GM18507 (cell line): Measurements from ENCODE around the gene RTBDN.
"Not testable (repeated sequence)": the region's sequence is repeated elsewhere in the genome, so short reads cannot be mapped to it uniquely, and the experiment has no call there.

Experiments
- DNase-seq: peaks from one replicate; pipeline ENCODE4 v3.0.0; 2011; ENCODE audit warnings: low read depth; ENCODE audit not compliant: insufficient read length; ENCODE audit errors: extremely low spot score
- FAIRE-seq: peaks from 2 replicates; lab custom pipeline; 2011; peaks lifted over from hg19 to GRCh38; lab: Jason Lieb, UNC

RTBDN gene

DNA sequence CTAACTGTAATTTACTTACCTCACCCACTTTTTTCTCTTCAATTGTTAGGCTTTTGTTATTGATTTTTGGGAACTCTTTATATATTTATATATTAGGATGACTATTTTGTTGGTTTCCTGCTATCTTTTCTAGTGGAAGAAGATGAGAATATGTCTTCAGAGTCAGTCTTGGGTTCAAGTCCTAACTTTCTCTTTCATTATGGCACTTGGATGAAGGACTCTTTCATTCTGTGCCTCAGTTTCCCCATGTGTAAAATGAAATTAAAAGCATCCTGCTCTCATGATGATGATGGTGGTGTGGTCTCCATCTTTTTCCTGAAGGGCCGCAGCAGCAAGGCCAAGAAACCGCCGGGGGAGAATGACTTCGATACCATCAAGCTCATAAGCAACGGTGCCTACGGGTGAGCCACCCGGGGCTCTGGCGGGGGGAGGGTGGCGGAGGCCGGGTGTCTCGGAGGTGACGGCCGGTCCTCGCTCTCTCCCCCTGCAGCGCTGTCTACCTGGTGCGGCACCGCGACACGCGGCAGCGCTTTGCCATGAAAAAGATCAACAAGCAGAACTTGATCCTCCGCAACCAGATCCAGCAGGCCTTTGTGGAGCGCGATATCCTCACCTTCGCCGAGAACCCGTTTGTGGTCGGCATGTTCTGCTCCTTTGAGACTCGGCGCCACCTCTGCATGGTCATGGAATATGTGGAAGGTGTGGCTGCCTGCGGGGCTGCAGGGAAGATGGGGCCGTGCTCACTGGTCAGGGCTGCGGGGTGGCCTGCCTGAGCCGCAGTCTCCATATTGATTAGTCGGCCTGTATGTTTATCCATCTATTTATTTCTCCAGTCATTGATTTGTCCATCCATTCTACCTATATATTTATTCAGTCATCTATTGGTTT is 23.9 kb upstream of the RTBDN start:
- FAIRE-seq: no peak
- no peak for DNase-seq

GRCh38 chr19:12856653-12857052 is 22.3 kb upstream of the RTBDN start:
- no peak for FAIRE-seq
- no peak for DNase-seq

- FAIRE-seq (peak; percentile 66), DNase-seq (peak; percentile 77)
These were observed 13.1 kb upstream of the RTBDN start for GRCh38 chr19:12847159-12848139.

DNA sequence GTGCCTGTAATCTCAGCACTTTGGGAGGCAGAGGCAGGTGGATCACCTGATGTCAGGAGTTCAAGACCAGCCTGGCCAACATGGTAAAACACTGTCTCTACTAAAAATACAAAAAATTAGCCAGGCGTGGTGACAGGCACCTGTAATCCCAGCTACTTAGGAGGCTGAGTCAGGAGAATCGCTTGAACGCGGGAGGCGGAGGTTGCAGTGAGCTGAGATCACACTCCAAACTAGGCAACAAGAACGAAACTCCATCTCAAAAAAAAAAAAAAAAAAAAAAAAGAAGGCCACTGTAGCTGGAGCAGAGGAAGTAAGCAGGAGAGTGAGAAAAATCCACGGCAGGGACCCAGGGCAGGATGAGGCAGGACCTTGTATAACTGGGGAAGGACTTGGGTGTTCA is 12.2 kb upstream of the RTBDN start:
- not testable (repeated sequence) for DNase-seq, FAIRE-seq

GRCh38 chr19:12843999-12844732 is 9.8 kb upstream of the RTBDN start:
- no peak for DNase-seq
- FAIRE-seq: no peak

DNA sequence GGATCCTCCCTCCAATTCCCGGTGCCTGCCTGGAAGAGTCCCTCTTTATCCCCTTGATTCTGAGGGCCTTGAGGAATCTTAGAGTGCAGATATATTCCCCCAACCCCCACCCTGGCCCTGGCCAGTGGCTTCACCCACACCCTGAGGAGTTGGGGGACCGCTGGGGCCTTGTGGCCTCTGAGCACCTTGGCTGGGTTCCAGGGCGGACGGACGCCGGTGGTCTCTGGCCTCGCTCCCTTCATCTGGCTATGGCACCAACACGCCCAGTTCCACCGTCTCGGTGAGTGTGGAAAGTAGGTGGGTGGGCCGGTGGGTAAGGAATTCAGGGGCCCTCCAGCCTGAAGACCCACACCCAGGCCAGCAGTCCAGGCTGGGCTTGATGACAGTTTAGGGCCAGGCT is 8.9 kb upstream of the RTBDN start:
- no peak for DNase-seq

GRCh38 chr19:12842511-12842910 is 8.1 kb upstream of the RTBDN start:
- FAIRE-seq: no peak
- no peak for DNase-seq

More for the DNA sequence above, 8.9 kb upstream of the RTBDN start:
- no peak for FAIRE-seq

- no peak for FAIRE-seq
These were observed 6.7 kb upstream of the RTBDN start for GRCh38 chr19:12841094-12841493.

DNA sequence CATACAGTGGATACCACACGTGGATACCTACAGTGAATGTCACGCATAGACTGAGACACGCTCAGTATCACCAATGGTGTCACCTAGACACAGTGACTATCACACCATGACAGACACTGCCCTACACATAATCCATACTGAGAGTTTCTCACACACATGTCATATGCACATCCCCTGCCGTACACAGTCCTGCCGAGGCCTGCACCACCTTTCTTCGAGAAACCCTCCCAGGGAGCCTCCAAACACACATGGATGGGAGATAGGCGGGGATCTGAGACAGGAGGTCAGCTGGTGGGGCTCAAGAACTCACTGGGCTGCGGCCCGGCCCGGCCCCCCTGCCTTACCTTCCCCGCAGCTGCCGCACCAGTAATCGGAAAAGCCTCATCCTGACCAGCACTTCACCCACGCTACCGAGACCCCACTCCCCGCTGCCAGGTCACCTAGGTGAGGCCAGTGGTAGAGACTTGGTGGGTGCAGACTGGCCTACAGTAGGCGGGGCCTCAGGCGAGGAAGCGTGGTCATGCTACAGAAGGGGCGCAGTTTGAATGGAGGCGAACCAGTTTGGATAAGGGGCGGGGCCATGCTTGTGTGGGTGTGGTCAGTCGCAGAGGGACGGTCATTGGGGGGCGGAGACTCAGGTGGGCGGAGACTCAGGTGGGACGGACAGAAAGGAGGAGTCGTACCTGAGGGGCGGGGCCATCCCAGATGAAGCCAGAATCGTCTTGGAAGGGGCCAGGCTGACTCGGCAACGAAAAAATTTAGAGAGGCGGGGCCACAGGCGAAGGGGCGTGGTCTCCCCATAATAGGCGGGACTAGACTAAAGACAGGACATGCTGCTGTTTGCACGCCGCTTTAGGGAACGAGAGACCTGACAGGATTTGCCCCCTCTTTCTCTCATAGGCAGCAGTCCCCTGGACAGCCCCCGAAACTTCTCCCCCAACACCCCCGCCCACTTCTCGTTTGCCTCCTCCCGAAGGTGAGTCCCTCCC is 6.0 kb upstream of the RTBDN start:
- FAIRE-seq: peak; percentile 50
- DNase-seq: no peak

More at GRCh38 chr19:12841094-12841493, 6.7 kb upstream of the RTBDN start:
- no peak for DNase-seq

- FAIRE-seq (no peak), DNase-seq (no peak)
These were observed 4.7 kb upstream of the RTBDN start for GRCh38 chr19:12838886-12839756.

DNA sequence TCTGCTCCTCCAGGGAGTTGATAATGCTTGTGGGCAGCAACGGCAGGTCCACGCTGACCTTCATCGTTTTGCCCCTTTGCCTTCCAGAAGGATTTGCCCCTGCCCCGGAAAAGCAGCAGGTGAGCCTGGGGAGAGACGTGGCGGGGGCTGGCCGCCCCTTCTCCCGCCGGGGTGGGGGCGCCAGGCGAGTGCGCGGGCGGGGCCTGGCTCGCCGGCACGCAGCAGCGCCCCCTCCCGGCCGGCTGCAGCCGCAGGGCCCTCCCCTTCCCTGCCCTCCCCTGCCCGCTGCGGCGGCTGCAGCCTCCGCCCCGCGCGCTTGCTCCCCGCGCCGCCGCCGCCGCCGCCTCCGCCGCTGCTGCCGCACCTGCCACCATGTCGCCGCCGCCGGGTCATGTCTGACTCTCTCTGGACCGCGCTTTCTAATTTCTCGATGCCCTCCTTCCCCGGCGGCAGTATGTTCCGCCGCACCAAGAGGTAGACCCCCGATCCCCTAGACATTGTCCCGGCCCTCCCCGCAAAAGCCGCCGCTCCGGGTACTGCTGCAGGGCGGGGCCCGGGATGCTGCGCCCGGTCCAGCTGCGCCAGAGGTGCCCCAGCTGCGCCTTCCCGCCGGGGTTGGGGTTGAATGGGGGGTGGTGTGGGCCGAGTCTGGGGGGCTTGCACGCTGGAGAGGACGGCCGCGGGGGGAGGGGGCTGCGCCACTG is 4.0 kb upstream of the RTBDN start, which contains the start of gene MAST1:
Gene MAST1, plus strand, starts transcription at position 334 of the 704 bp plus-strand sequence. Its CDS starts 58 bp downstream, at position 392.
- no peak for DNase-seq
- FAIRE-seq: no peak

- no peak for DNase-seq
- no peak for FAIRE-seq
These were observed 2.8 kb upstream of the RTBDN start for GRCh38 chr19:12837225-12837624.

DNA sequence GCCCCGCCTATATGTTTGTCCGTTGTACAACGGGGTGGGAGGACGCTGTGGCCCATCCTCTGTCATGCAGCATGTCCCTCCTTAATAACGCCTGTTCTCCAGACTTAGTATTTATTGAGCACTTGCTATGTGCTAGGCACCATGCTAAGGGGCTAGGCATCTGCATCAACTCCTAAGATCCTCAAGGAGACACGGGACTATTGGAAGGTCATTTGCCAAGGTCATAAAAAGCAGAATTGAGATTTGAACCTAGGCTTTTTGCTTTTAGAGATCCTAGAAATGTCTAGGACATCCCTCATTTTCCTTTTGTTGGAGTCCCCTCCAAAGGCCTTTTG is 2.1 kb upstream of the RTBDN start:
- FAIRE-seq (no peak), DNase-seq (no peak)

DNA sequence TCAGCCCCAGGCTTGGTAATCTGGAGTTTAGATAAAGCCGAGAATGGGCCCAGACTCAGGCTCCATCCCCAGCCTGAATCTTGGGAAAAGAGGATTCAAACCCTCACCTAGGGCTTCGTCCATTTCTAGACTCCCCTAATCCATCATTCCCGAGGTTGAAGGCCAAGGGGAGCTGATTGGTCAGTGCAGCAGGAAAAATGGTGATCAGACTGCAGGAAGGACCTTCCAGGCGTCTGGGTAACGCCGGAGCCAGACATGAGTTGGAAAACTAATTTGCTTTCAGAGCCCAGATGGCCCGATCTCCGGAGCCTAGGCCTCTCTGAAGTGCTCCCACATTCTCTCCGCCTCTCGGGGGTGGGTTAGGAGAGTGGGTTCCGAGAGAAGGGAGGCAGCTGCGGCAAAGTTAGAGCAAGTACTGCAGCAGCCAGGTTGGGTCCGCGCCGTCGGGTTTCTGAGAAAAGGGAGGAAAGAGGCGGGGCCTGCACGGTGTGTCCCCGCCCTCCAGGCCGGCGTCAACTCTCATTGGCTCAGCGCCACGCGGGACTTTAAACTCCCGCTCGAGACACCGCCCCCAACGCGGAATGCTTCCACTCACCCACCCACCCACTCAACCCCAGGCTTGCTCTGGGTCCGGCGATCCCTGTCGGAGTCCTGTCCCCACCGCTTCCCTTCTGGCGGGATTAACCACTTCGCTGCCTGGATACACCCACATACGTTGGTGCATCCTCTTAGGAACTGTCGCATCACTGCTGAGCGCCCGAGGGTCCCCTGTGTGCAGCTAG is 788 bp upstream of the RTBDN start:
- FAIRE-seq: no peak
- DNase-seq: no peak

GRCh38 chr19:12833738-12834565 is 427 bp downstream of the RTBDN start:
- no peak for FAIRE-seq
- no peak for DNase-seq

- no peak for DNase-seq
- FAIRE-seq: no peak
These were observed 1.0 kb downstream of the RTBDN start for GRCh38 chr19:12833418-12833737.
